ENCODE measurements around the gene TRIM71. TPM values are rescaled to one million over a fixed set of nuclear protein-coding genes. Genes with fewer than 3 reads are reported as not detected.

Gene TRIM71
- total and polyA plus RNA-seq, 2 experiments from 2014 or later: 3.3 to 21.8 TPM

GRCh38 chr3:32866533-32866932, 48.7 kb downstream of the TRIM71 start:
- no peak overlapping the region for H3K4me3 ChIP-seq
- no peak for DNase-seq (ENCODE audit: low read depth in 1 of 2, low spot score in 1 of 2)

DNA sequence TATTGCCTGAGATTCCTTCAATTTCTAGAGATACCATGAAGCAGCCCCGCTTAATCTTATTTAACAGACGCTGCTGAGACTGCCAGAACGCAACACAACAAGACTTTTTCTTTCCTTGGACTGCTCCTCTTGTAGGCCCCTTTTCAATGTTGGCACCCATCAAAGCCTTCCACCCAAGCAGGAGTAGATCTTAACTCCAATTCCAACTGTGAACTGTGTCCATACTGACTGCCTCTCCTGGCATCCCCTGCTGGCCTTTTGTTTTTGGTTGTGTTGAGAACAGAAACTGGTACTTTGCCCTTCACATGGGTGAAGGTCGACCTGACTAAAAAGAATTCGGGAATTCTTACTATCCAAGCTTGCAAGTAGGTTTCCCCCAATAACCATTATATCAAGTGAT, 50.2 kb downstream of the TRIM71 start:
- TF ChIP-seq CTCF (IDR thresholded peaks at IDR 0.05; ENCODE audit: low read depth, low read length): no peak
- no peak overlapping the region for H3K4me3 ChIP-seq
- peak overlapping the region; percentile 78 for H3K27ac ChIP-seq
- no peaks in the 10 kb centered on the region for H3K27me3 ChIP-seq
- H3K9me3 ChIP-seq (ENCODE audit: low read depth): no peaks in the 10 kb centered on the region
- H3K4me1 ChIP-seq (ENCODE audit: low read depth): peaks cover 62% of the 10 kb centered on the region
- no peaks in the 10 kb centered on the region for H3K36me3 ChIP-seq
- DNase-seq (ENCODE audit: low read depth in 1 of 2, low spot score in 1 of 2): no peak

More at GRCh38 chr3:32866533-32866932, 48.7 kb downstream of the TRIM71 start:
- Histone ChIP-seq H3K27me3 (no peaks in the 10 kb centered on the region), H3K27ac (no peak overlapping the region), H3K36me3 (no peaks in the 10 kb centered on the region), H3K9me3 (ENCODE audit: low read depth) (no peaks in the 10 kb centered on the region), H3K4me1 (ENCODE audit: low read depth) (peaks cover 63% of the 10 kb centered on the region)
- TF ChIP-seq CTCF (IDR thresholded peaks at IDR 0.05; ENCODE audit: low read depth, low read length): no peak

DNA sequence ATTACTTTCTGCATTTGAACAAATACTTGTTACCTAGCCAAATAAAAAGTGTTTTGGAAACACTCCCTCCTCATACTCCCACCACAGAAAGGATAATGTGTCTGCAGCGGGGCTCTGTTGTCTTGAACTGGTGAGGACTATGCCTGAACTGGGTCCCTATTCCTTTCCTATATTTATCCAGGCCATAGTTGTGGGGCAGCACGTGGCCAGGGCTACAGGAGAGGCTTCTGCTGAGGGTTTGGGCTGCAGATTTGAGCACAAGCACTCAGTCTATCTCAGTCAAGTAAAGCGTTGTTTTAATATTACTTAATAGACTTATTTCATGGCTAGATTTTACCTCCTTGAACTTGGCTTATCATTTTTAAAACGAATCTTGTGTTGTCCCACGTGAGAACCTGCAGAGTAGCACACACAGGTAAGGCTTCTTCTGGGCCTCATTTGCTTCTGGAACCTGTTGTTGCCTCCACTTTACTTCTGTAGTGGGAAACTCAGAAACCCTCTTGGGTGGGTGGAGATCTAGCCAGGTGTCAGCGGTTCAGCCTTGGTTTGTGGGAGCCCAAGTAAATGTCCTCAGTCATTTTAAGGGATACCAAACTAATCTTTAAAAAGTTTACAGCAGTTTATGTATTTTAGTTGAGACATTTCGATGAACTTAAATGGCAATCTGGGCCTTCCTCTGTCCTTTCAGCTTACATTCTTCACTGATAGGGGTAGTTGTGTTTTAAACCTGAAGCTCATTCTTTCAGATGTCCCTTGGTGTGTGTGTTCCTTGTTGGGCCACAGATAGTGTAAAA, 51.1 kb downstream of the TRIM71 start:
- Histone ChIP-seq H3K4me1 (ENCODE audit: low read depth) (peaks cover 65% of the 10 kb centered on the region), H3K36me3 (no peaks in the 10 kb centered on the region), H3K4me3 (no peak overlapping the region), H3K9me3 (ENCODE audit: low read depth) (no peaks in the 10 kb centered on the region), H3K27me3 (no peaks in the 10 kb centered on the region), H3K27ac (peak overlapping the region; percentile 78)
- no peak for TF ChIP-seq CTCF (IDR thresholded peaks at IDR 0.05; ENCODE audit: low read depth, low read length)
- no peak for DNase-seq (ENCODE audit: low read depth in 1 of 2, low spot score in 1 of 2)

DNA sequence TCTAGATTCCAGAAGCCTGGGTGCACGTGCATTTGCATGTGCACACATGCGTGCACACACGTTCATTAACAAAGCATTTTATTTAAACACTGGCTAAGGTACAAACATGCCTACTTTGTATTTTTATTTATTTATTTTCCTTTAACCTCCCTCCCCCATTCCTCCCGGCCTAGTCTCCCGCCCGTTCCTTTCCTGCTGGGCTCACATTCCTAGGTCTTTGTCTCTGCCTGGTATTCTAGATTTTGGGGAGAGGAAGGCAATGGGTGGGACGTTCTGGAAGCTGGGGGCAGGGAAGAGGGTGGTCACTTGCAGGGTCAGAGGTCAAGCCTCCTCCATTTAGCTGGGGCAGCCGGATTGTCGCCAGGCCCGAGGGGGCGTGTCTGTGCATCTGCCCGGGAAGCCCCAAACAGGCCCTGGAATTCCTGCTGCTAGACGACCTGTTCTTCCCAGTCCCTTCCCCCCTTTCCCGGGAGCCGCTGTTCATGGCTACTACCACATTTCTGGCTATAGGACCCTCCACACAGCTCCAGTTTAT, 51.8 kb downstream of the TRIM71 start:
- H3K9me3 ChIP-seq (ENCODE audit: low read depth): no peaks in the 10 kb centered on the region
- H3K4me1 ChIP-seq (ENCODE audit: low read depth): peaks cover 60% of the 10 kb centered on the region
- no peaks in the 10 kb centered on the region for H3K27me3 ChIP-seq
- H3K4me3 ChIP-seq: no peak overlapping the region
- H3K27ac ChIP-seq: peak overlapping the region; percentile 78
- no peak for TF ChIP-seq CTCF (IDR thresholded peaks at IDR 0.05; ENCODE audit: low read depth, low read length)
- H3K36me3 ChIP-seq: no peaks in the 10 kb centered on the region
- peak in 1 of 2 donors; percentile 65 for DNase-seq (ENCODE audit: low read depth in 1 of 2, low spot score in 1 of 2)

DNA sequence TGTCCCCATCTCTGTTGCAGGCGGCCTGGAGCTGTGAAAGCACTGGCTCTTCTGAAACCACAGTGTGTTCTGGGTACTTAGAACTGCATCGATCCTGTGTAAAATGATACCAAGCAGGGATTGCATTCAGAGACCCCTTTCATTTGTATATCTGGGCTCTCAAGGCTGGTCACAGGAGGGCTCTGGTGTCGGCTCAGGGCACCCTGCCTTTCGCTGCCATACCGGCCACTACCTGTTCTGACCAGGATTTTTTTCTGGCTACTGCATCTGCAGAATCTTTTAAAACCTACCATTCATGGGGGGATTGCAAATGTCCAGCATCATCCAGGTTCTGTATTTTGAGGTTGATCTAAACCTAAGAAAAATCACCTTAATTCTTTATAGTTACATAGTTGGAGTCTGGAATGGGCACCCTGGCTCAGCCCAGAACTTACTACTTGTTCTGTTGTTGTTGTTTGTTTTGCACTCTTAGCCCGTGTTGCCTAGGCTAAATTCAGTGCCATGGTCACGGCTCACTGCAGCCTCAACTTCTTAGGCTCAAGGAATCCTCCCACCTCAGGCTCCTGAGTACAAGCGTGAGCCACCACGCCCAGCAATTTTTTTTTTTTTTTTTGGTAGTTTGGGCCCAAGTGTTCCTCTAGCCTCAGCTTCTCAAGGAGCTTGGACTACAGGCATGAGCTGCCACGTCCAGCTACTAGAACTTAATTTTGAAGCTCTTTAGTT, 52.7 kb downstream of the TRIM71 start:
- no peak overlapping the region for H3K4me3 ChIP-seq
- H3K27ac ChIP-seq: peak overlapping the region; percentile 78
- DNase-seq (ENCODE audit: low read depth in 1 of 2, low spot score in 1 of 2): no peak
- no peaks in the 10 kb centered on the region for H3K27me3 ChIP-seq
- H3K36me3 ChIP-seq: no peaks in the 10 kb centered on the region
- H3K4me1 ChIP-seq (ENCODE audit: low read depth): peaks cover 53% of the 10 kb centered on the region
- no peak for TF ChIP-seq CTCF (IDR thresholded peaks at IDR 0.05; ENCODE audit: low read depth, low read length)
- no peaks in the 10 kb centered on the region for H3K9me3 ChIP-seq (ENCODE audit: low read depth)

Measured in cardiac muscle cell (in vitro differentiated cells and primary cell).